KMS-11 (cell line): ENCODE results near the gene RALGDS.
"Not testable (repeated sequence)": the region's sequence is repeated elsewhere in the genome, so short reads cannot be mapped to it uniquely, and the experiment has no call there.

Source experiments
- H2AFZ ChIP-seq: fragments of 200-600 bp; sonication (generic); 2 replicates; pipeline ENCODE4 v1.6.1; 2016; ENCODE audit warnings: antibody characterized with exemption, mixed run types, low read depth
- H3K27ac ChIP-seq: fragments of 200-600 bp; sonication (generic); 2 replicates; pipeline ENCODE4 v1.6.1; 2016; ENCODE audit warnings: mild to moderate bottlenecking, mixed run types
- H3K27me3 ChIP-seq: fragments of 200-600 bp; sonication (generic); 2 replicates; pipeline ENCODE4 v1.6.1; 2017; ENCODE audit warnings: mild to moderate bottlenecking, low read depth, mixed run types, moderate library complexity; ENCODE audit not compliant: insufficient read depth
- H3K36me3 ChIP-seq: fragments of 200-600 bp; sonication (generic); 2 replicates; pipeline ENCODE4 v1.6.1; 2017; ENCODE audit warnings: mild to moderate bottlenecking, mixed run types; ENCODE audit not compliant: insufficient read depth
- H3K4me1 ChIP-seq: fragments of 200-600 bp; sonication (generic); 2 replicates; pipeline ENCODE4 v1.6.1; 2016; ENCODE audit warnings: mild to moderate bottlenecking, low read depth, mixed run types; ENCODE audit not compliant: poor library complexity, severe bottlenecking
- H3K4me2 ChIP-seq: fragments of 200-600 bp; sonication (generic); 2 replicates; pipeline ENCODE4 v1.7.0; 2016; ENCODE audit warnings: mild to moderate bottlenecking, mixed run types
- H3K4me3 ChIP-seq: fragments of 200-600 bp; sonication (generic); IDR thresholded peaks from 2 replicates; pipeline ENCODE4 v1.6.1; 2017; ENCODE audit warnings: low read depth, low read length, mixed read lengths; ENCODE audit not compliant: insufficient read depth
- H3K79me2 ChIP-seq: fragments of 200-600 bp; sonication (generic); 2 replicates; pipeline ENCODE4 v1.6.1; 2016; ENCODE audit warnings: low read depth, mixed run types; ENCODE audit not compliant: insufficient read depth
- H3K9ac ChIP-seq: fragments of 200-600 bp; sonication (generic); 2 replicates; pipeline ENCODE4 v1.6.1; 2016; ENCODE audit warnings: mild to moderate bottlenecking, mixed run types
- H4K20me1 ChIP-seq: fragments of 200-600 bp; sonication (generic); 2 replicates; pipeline ENCODE4 v1.6.1; 2016; ENCODE audit warnings: mild to moderate bottlenecking, mixed run types; ENCODE audit not compliant: insufficient read depth
- TF ChIP-seq, protein P1 (sequence below): fragments of 200-600 bp; sonication (generic); conservative IDR thresholded peaks from 2 replicates; pipeline ENCODE4 v1.6.1; 2017; ENCODE audit warnings: low read depth, mild to moderate bottlenecking, antibody characterized with exemption, low read length, moderate library complexity, mixed read lengths

Gene RALGDS

DNA sequence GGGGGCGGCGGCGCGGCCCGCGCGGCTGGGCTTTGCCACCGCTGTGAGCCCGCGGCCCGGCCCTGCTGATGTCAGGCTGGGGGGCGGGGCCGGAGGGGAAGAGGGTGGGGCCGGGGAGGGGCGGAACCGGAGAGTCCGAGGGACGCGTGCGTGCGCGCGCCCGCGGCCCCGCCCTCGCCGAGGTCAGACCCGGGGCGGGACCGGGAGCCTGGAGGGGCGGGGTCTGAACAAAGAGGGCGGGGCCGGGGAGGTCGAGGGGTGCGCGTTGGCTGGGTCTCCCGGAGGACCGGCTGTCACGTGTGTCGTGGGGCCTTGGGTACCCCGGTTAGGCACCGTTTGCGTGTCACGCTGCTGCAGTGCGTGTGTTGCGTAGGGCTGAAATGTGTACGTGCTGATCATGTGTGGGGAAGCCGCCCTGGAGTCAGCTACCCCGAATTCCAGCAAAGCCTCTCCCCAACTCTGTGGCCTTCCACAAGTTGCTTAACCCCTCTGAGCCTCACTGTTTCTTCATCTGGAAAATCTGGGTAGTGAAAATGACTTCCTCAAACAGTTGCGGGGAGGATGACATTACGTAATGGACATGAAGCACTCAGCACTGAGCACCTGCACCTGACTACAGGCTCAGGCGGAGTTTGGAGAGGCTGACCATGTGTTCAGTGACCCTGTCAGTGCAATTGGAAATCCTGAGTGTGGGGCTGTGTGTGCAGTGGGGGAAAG is at the start of gene RALGDS:
RALGDS (minus strand) TSS at position 43 of the 717 bp plus-strand sequence. CDS start 86 bp downstream, outside the sequence.
- Histone ChIP-seq H3K27ac (no peak within 1 kb of the TSS), H3K79me2 (no peaks in the 10 kb centered on the region), H4K20me1 (no peaks in the 10 kb centered on the region)

DNA sequence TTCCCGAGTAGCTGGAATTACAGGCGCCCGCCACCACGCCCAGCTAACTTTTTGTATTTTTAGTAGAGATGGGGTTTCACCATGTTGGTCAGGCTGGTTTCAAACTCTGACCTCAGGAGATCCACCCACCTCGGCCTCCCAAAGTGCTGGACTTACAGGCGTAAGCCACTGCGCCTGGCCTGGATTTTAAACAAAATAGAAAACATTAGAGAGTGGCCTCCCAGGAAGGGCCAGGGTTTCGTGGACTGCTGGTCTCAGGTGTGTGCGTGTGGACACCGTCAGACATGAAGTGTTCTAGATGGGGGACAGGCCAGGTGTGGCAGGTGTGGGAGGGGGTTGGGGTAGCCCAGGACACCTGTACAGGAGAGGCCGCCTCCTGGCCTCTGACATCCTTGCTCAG is 49.7 kb upstream of the RALGDS start:
- H3K79me2 ChIP-seq = no peaks in the 10 kb centered on the region
- H3K4me1 ChIP-seq = no peaks in the 10 kb centered on the region
- H3K27ac ChIP-seq = no peak overlapping the region
- H3K9ac ChIP-seq = no peak overlapping the region
- H3K36me3 ChIP-seq = no peaks in the 10 kb centered on the region
- no peak overlapping the region for H2AFZ ChIP-seq
- no peak overlapping the region for H3K4me2 ChIP-seq
- H4K20me1 ChIP-seq = no peaks in the 10 kb centered on the region
- TF ChIP-seq, protein P1, sequence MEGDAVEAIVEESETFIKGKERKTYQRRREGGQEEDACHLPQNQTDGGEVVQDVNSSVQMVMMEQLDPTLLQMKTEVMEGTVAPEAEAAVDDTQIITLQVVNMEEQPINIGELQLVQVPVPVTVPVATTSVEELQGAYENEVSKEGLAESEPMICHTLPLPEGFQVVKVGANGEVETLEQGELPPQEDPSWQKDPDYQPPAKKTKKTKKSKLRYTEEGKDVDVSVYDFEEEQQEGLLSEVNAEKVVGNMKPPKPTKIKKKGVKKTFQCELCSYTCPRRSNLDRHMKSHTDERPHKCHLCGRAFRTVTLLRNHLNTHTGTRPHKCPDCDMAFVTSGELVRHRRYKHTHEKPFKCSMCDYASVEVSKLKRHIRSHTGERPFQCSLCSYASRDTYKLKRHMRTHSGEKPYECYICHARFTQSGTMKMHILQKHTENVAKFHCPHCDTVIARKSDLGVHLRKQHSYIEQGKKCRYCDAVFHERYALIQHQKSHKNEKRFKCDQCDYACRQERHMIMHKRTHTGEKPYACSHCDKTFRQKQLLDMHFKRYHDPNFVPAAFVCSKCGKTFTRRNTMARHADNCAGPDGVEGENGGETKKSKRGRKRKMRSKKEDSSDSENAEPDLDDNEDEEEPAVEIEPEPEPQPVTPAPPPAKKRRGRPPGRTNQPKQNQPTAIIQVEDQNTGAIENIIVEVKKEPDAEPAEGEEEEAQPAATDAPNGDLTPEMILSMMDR = no peak
- peaks cover 70% of the 10 kb centered on the region for H3K27me3 ChIP-seq
- H3K4me3 ChIP-seq = no peak overlapping the region

More for the DNA sequence above, at the start of gene RALGDS:
- TF ChIP-seq, protein P1 = no peak
- Histone ChIP-seq H2AFZ (peak within 1 kb of the TSS; percentile 30; the same call in 1 of the 2 replicates), H3K4me2 (peak within 1 kb of the TSS; percentile 92), H3K4me3 (no peak within 1 kb of the TSS), H3K4me1 (peaks cover 5% of the 10 kb centered on the region), H3K27me3 (no peaks in the 10 kb centered on the region), H3K36me3 (no peaks in the 10 kb centered on the region), H3K9ac (peak within 1 kb of the TSS; percentile 66)

DNA sequence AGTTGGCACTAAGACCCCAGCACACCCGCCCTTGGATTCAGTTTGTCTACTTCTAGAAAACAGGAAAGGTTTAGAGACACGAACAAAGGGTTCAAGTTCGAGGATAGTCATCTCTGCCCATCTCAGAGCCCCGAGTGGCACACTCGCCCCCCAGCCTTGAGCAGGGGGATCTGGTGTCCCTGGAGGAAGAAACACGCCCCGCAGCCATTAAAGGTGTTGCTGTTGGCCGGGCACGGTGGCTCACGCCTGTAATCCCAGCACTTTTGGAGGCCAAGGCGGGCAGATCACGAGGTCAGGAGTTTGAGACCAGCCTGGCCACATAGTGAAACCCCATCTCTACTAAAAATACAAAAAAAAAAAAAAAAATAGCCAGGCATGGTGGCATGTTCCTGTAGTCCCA is 48.6 kb upstream of the RALGDS start:
- not testable (repeated sequence) for H3K27ac ChIP-seq, H3K9ac ChIP-seq, H3K79me2 ChIP-seq, H3K36me3 ChIP-seq, H3K4me1 ChIP-seq, H3K4me3 ChIP-seq, H2AFZ ChIP-seq, H4K20me1 ChIP-seq, H3K4me2 ChIP-seq
- peaks cover 69% of the 10 kb centered on the region for H3K27me3 ChIP-seq

DNA sequence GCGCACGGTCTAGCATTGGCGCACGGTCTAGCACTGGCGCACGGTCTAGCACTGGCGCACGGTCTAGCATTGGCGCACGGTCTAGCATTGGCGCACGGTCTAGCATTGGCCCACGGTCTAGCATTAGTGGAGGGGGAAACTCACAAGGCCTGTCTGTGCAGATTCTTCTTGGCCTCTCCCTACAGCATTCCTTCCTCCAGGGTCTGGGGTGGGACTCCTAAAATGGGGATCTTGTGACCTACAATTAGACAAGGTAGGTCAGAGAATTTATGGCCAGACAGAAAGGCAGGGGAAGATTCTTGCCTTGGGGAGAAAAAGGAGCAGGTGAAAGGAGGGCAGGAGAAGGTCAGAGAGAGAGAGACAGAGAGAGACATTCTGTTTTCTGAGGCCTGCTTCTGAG is 48.1 kb upstream of the RALGDS start:
- no peaks in the 10 kb centered on the region for H3K79me2 ChIP-seq
- H3K36me3 ChIP-seq = no peaks in the 10 kb centered on the region
- no peak overlapping the region for H3K9ac ChIP-seq
- H2AFZ ChIP-seq = no peak overlapping the region
- no peak overlapping the region for H3K27ac ChIP-seq
- no peaks in the 10 kb centered on the region for H3K4me1 ChIP-seq
- no peak overlapping the region for H3K4me3 ChIP-seq
- H3K27me3 ChIP-seq = peaks cover 69% of the 10 kb centered on the region
- no peaks in the 10 kb centered on the region for H4K20me1 ChIP-seq
- H3K4me2 ChIP-seq = no peak overlapping the region
- TF ChIP-seq, protein P1 = no peak

DNA sequence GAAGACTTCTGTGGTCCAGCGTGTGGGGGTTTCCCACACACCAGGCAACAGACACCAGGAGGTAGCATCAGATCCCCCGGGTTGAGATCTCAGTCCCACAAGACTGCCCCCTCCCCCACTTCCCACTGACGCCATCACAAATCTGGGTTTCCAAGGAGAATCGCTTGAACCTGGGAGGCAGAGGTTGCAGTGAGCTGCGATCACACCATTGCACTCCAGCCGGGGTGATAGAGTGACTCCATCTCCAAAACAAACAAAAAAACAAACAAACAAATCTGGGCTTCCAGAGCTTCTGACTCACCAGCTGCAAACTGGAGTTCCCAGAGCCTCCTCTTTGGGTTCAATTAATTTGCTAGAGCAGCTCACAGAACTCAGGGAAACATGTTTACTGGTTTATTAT is 47.4 kb upstream of the RALGDS start:
- H3K27ac ChIP-seq = no peak overlapping the region
- H4K20me1 ChIP-seq = no peaks in the 10 kb centered on the region
- TF ChIP-seq, protein P1 = no peak
- no peaks in the 10 kb centered on the region for H3K36me3 ChIP-seq
- peaks cover 69% of the 10 kb centered on the region for H3K27me3 ChIP-seq
- no peak overlapping the region for H3K9ac ChIP-seq
- H3K4me3 ChIP-seq = no peak overlapping the region
- no peaks in the 10 kb centered on the region for H3K4me1 ChIP-seq
- H3K4me2 ChIP-seq = no peak overlapping the region
- H3K79me2 ChIP-seq = no peaks in the 10 kb centered on the region
- no peak overlapping the region for H2AFZ ChIP-seq
